NCI-H1436 treated with DMSO at 0.1 percent for 48 hours (cell line): ENCODE results near the gene PLEKHA8.
A peak's percentile ranks its signal among the peaks of the same experiment; 100 is the strongest.

ENCODE experiments used
- DNase-seq: peaks from one replicate; lab custom pipeline; 2025; lab: John Stamatoyannopoulos, UW

PLEKHA8 gene

GRCh38 chr7:30168835-30169573 is 140.8 kb downstream of the PLEKHA8 start:
- DNase-seq = no peak

GRCh38 chr7:30169579-30169978 is 141.4 kb downstream of the PLEKHA8 start:
- DNase-seq = no peak

GRCh38 chr7:30170476-30171205 is 142.4 kb downstream of the PLEKHA8 start:
- DNase-seq = no peak

- no peak for DNase-seq
These were observed 143.7 kb downstream of the PLEKHA8 start for GRCh38 chr7:30171766-30172447.

GRCh38 chr7:30172451-30172850 is 144.2 kb downstream of the PLEKHA8 start:
- DNase-seq = no peak

GRCh38 chr7:30173058-30173897 is 145.1 kb downstream of the PLEKHA8 start:
- peak; percentile 67 for DNase-seq

GRCh38 chr7:30175180-30175579 is 147.0 kb downstream of the PLEKHA8 start:
- DNase-seq = no peak

GRCh38 chr7:30175636-30176147 is 147.5 kb downstream of the PLEKHA8 start:
- DNase-seq = no peak

GRCh38 chr7:30176463-30177109 is 148.4 kb downstream of the PLEKHA8 start:
- no peak for DNase-seq

- no peak for DNase-seq
These were observed 149.0 kb downstream of the PLEKHA8 start for GRCh38 chr7:30177186-30177585.

- no peak for DNase-seq
These were observed 149.8 kb downstream of the PLEKHA8 start for GRCh38 chr7:30177965-30178364.

- no peak for DNase-seq
These were observed 150.7 kb downstream of the PLEKHA8 start for GRCh38 chr7:30178748-30179436.
